ENCODE data around the gene GALNT10. TPM values are rescaled to one million over a fixed set of nuclear protein-coding genes. Genes with fewer than 3 reads are reported as not detected.

GALNT10 gene
- total and polyA plus RNA-seq, 2 of the 4 experiments (the other 2 are of a cell fraction), result 46.2 to 67.0 TPM

GRCh38 chr5:154456540-154456939, 266.0 kb downstream of the GALNT10 start:
- Histone ChIP-seq H2BK5ac (ENCODE audit: low read depth, low read length, poor library complexity, severe bottlenecking) (no peak overlapping the region), H4K20me1 (ENCODE audit: insufficient read depth, low read length) (no peaks in the 10 kb centered on the region), H3K23ac (ENCODE audit: low read depth, low read length) (no peak overlapping the region), H4K91ac (ENCODE audit: insufficient read depth, low read depth, low read length) (no peak overlapping the region), H2BK20ac (ENCODE audit: low read depth, low read length) (no peak overlapping the region), H3K9me3 (ENCODE audit: control insufficient read depth, insufficient read depth, low read length) (no peaks in the 10 kb centered on the region), H3K56ac (ENCODE audit: extremely low read depth, insufficient read depth, low read length) (no peak overlapping the region), H3K27me3 (ENCODE audit: control insufficient read depth, insufficient read depth, low read length) (no peaks in the 10 kb centered on the region), H3K14ac (replicated peaks; ENCODE audit: low read depth, low read length) (no peak overlapping the region), H3K9me1 (ENCODE audit: insufficient read depth, low read length) (peaks cover 3% of the 10 kb centered on the region; the same call in 1 of the 2 replicates), H3K4ac (ENCODE audit: low read depth, low read length) (no peak overlapping the region), H3K36me3 (ENCODE audit: control insufficient read depth, insufficient read depth, low read length) (peaks cover 46% of the 10 kb centered on the region), H3K4me3 (ENCODE audit: insufficient read depth, low read depth, low read length) (no peak overlapping the region), H2AFZ (replicated peaks; ENCODE audit: low read length, poor library complexity) (no peak overlapping the region), H3K4me2 (ENCODE audit: low read depth, low read length) (no peak overlapping the region), H4K5ac (ENCODE audit: low read depth, low read length) (no peak overlapping the region), H2AK5ac (ENCODE audit: low read depth, low read length) (no peak overlapping the region), H2AK9ac (replicated peaks; ENCODE audit: low read depth, low read length, poor library complexity) (no peak overlapping the region), H2BK15ac (ENCODE audit: low read depth, low read length) (no peak overlapping the region), H3K4me1 (ENCODE audit: control insufficient read depth, insufficient read depth, low read length) (no peaks in the 10 kb centered on the region), H3K27ac (ENCODE audit: insufficient read depth, low read length) (no peak overlapping the region), H3K18ac (ENCODE audit: low read depth, low read length) (no peak overlapping the region), H2BK120ac (ENCODE audit: low read depth, low read length) (no peak overlapping the region), H3K9ac (ENCODE audit: low read depth, low read length) (no peak overlapping the region), H3K79me1 (ENCODE audit: low read depth in 1 of 2, low read length in 2 of 2) (peaks cover 3 to 12% of the 10 kb centered on the region in 2 experiments; a peak in 3 of 4 replicates), H4K8ac (ENCODE audit: low read depth in 2 of 2, low read length in 2 of 2) (no peak overlapping the region)
- no TSS peak for BruUV-seq (replicated peaks)
- ATAC-seq (ENCODE audit: low read depth), result no peak
- WGBS, 2 experiments (ENCODE audit: extremely low coverage in 2 of 2, insufficient read length in 1 of 2), result no CpG with 5 or more reads among the region's 3 CpGs
- no peak for DNase-seq
- in situ Hi-C loops (cut with MboI; ENCODE audit: low sequenced_read_pairs), result loop anchor here (25.0 kb wide), 1 partner anchor 356 kb away; no protein-coding TSS in a partner anchor
- dilution Hi-C loops (cut with HindIII; ENCODE audit: low sequenced_read_pairs, unreplicated experiment), result no loop called here
- TF ChIP-seq RCOR1 (IDR thresholded peaks at IDR 0.05; ENCODE audit: insufficient replicate concordance, low read length) (no peak), CTCF (conservative IDR thresholded peaks at IDR 0.05; ENCODE audit: low read depth, low read length) (no peak), FOS (IDR thresholded peaks at IDR 0.05; ENCODE audit: low read depth, low read length) (no peak), USF2 (IDR thresholded peaks at IDR 0.05; ENCODE audit: low read depth, low read length) (no peak), BHLHE40 (IDR thresholded peaks at IDR 0.05; ENCODE audit: low read depth, low read length) (no peak), NFE2L2 (IDR thresholded peaks at IDR 0.05; ENCODE audit: low read depth, low read length) (no peak), CHD1 (IDR thresholded peaks at IDR 0.05; ENCODE audit: low read depth, low read length) (no peak), SMC3 (IDR thresholded peaks at IDR 0.05; ENCODE audit: low read depth, low read length) (no peak), CEBPB (IDR thresholded peaks at IDR 0.05; ENCODE audit: low read depth, low read length) (no peak), MXI1 (IDR thresholded peaks at IDR 0.05; ENCODE audit: borderline replicate concordance, low read depth, low read length) (no peak), ELK1 (IDR thresholded peaks at IDR 0.05; ENCODE audit: borderline replicate concordance, low read depth, low read length) (no peak), MAFK (IDR thresholded peaks at IDR 0.05; ENCODE audit: low read depth, low read length) (no peak)
- CTCF ChIA-PET, result no interaction called here
- intact Hi-C loops (cut with micrococcal nuclease), result no loop called here
- POLR2A ChIA-PET (ENCODE audit: unreplicated experiment), result no interaction called here

All from IMR-90 (cell line).